Upper lobe of left lung (tissue), 6 donors: ENCODE results near the gene CNP. TPM values are rescaled to one million over a fixed set of nuclear protein-coding genes. Genes with fewer than 3 reads are reported as not detected.

Experiments
- ATAC-seq, 2 donors: fragments of 200-7000 bp; cut with Tn5 transposase; one replicate each; pipeline ENCODE4 v1.9.1; 2022; ENCODE audit warnings: mild to moderate bottlenecking in 2 of 2, moderate library complexity in 2 of 2; ENCODE audit not compliant: low FRiP score in 2 of 2
- DNase-seq, 2 donors: peaks; one replicate each; pipeline ENCODE4 v3.0.0-alpha.2; 2019 to 2020
- H3K27ac ChIP-seq, 4 donors: fragments of 200-600 bp; sonication (generic); one replicate each; pipeline ENCODE4 v1.5.1; 2016 to 2019
- H3K27me3 ChIP-seq, 4 donors: fragments of 200-600 bp; sonication (generic); one replicate each; pipeline ENCODE4 v1.5.1; 2017 to 2019
- H3K36me3 ChIP-seq, 4 donors: fragments of 200-600 bp; sonication (generic); one replicate each; pipeline ENCODE4 v1.5.1; 2016 to 2019
- H3K4me1 ChIP-seq, 4 donors: fragments of 200-600 bp; sonication (generic); one replicate each; pipeline ENCODE4 v1.5.1; 2018 to 2019
- H3K4me3 ChIP-seq, 4 donors: fragments of 200-600 bp; sonication (generic); one replicate each; pipeline ENCODE4 v1.5.1; 2017 to 2019; ENCODE audit warnings: mild to moderate bottlenecking in 2 of 4, moderate library complexity in 1 of 4
- H3K9me3 ChIP-seq, 4 donors: fragments of 200-600 bp; sonication (generic); one replicate each; pipeline ENCODE4 v1.5.1; 2018 to 2019
- EP300 ChIP-seq, 4 donors: sonication (generic); formaldehyde crosslinking; IDR thresholded peaks; one replicate each; pipeline ENCODE4 v1.5.1; 2017; ENCODE audit warnings: antibody characterized with exemption in 4 of 4, control low read depth in 2 of 4
- POLR2A ChIP-seq, 4 donors: fragments of 450-650 bp; IDR thresholded peaks; one replicate each; pipeline ENCODE4 v1.5.1; 2016 to 2017; ENCODE audit warnings: antibody characterized with exemption in 4 of 4, mild to moderate bottlenecking in 2 of 4
- POLR2AphosphoS5 ChIP-seq, 2 donors: sonication (generic); formaldehyde crosslinking; IDR thresholded peaks; one replicate each; pipeline ENCODE4 v1.5.1; 2017; ENCODE audit warnings: antibody characterized with exemption in 2 of 2
- WGBS, 2 donors: methylation state at CpG; one replicate each; pipeline ENCODE4 v1.1.5; 2017 to 2018; 5-methylcytosine and 5-hydroxymethylcytosine counted together
- total RNA-seq, 6 donors: library from RNA; depleted of rRNA in 4 of 6; stranded (reverse); fragments of >200 nt in 4 of 6; gene quantifications; one replicate each; pipeline versions ENCODE4 v1.1.0 to v1.2.1, GENCODE V29; 2016 to 2021
- TF ChIP-seq, protein P1 (sequence below), 6 experiments: fragments of 450-650 bp in 4 of 6; fragments of 200-600 bp in 2 of 6; sonication (generic) in 2 of 6; IDR thresholded peaks; one replicate each; pipeline ENCODE4 v1.5.1; 2016 to 2019; ENCODE audit warnings: antibody characterized with exemption in 6 of 6
- donor health status: DM: no; HTN: no; CAD: no; lungs with moderate emphysema.
- donor health status: DM: no; HTN: yes; CAD: no; lungs with severe emphysema.

Gene CNP
- total RNA-seq, 6 donors from 2014 or later, result 33.4 to 62.3 (median 45.3) TPM

DNA sequence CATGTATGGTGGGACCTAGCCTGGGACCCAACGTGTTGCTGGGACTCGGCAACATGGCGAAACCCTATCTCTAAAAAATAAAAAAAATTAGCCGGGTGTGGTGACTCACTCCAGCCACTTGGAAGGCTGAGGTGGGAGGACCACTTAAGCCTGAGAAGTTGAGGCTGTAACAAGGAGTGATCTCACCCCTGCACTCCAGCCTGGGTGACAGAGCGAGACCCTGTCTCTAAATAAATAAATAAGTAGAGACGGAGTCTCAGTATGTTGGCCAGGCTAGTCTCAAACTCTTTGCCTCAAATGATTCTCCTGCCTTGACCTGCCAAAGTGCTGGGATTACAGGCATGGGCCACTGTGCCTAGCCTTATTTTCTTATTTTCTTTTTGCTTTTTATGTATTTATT lies 10.1 kb upstream of the CNP start:
- H3K27ac ChIP-seq, result no peak overlapping the region
- 89 to 94% methylated on average over 6 of the region's 6 CpGs for whole genome bisulfite sequencing, 2 donors
- no peaks in the 10 kb centered on the region for H3K27me3 ChIP-seq
- H3K4me3 ChIP-seq, result no peak overlapping the region
- no peaks in the 10 kb centered on the region for H3K9me3 ChIP-seq
- no peaks in the 10 kb centered on the region for H3K36me3 ChIP-seq
- no peaks in the 10 kb centered on the region for H3K4me1 ChIP-seq
- no peak for TF ChIP-seq EP300 (IDR thresholded peaks at IDR 0.05)
- no peak for TF ChIP-seq POLR2AphosphoS5 (IDR thresholded peaks at IDR 0.05)
- no peak for TF ChIP-seq POLR2A (IDR thresholded peaks at IDR 0.05)
- TF ChIP-seq, protein P1, sequence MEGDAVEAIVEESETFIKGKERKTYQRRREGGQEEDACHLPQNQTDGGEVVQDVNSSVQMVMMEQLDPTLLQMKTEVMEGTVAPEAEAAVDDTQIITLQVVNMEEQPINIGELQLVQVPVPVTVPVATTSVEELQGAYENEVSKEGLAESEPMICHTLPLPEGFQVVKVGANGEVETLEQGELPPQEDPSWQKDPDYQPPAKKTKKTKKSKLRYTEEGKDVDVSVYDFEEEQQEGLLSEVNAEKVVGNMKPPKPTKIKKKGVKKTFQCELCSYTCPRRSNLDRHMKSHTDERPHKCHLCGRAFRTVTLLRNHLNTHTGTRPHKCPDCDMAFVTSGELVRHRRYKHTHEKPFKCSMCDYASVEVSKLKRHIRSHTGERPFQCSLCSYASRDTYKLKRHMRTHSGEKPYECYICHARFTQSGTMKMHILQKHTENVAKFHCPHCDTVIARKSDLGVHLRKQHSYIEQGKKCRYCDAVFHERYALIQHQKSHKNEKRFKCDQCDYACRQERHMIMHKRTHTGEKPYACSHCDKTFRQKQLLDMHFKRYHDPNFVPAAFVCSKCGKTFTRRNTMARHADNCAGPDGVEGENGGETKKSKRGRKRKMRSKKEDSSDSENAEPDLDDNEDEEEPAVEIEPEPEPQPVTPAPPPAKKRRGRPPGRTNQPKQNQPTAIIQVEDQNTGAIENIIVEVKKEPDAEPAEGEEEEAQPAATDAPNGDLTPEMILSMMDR (IDR thresholded peaks at IDR 0.05), result no peak
- ATAC-seq (no peak), DNase-seq (no peak)

DNA sequence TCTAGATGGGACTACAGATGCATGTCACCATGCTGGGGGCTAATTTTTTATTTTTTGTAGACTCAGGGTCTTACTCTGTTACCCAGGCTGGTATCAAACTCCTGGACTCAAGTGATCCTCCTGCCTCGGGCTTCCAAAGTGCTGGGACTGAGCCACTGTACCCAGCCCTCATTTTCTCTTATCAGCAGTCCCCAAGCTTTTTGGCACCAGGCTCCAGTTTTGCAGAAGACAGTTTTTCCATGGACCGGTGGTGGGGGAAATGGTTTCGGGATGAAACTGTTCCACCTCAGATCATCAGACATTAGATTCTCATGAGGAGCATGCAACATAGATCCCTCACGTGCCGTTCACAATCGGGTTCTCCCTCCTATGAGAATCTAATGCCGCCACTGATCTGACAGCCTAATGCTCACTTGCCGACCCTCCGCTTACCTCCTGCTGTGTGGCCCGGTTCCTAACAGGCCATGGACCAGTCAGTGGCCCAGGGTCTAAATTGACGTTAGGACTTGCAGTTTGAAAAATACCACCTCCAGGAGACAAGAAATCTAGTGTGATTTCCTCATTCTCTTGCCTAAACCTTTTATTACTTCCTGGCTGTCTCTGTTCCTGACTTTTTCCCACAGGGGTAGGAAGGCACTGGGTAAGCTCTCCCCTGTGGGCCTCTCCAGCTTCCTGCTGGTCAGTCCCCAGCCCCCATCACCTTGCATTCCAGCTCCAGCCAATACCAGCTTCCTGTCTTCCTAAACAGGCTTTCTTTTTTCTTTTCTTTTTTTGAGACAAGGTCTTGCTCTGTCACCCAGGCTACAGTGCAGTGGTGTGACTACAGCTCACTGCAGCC lies 9.3 kb upstream of the CNP start:
- no peaks in the 10 kb centered on the region for H3K27me3 ChIP-seq
- DNase-seq, result no peak
- H3K27ac ChIP-seq, result no peak overlapping the region
- H3K36me3 ChIP-seq, result no peaks in the 10 kb centered on the region
- H3K4me1 ChIP-seq, result no peaks in the 10 kb centered on the region
- no peaks in the 10 kb centered on the region for H3K9me3 ChIP-seq
- no peak overlapping the region for H3K4me3 ChIP-seq
- no peak for ATAC-seq
- TF ChIP-seq EP300 (IDR thresholded peaks at IDR 0.05) (no peak), POLR2A (IDR thresholded peaks at IDR 0.05) (no peak), POLR2AphosphoS5 (IDR thresholded peaks at IDR 0.05) (no peak)
- TF ChIP-seq, protein P1 (IDR thresholded peaks at IDR 0.05), result no peak
- WGBS, 2 donors, result 72 to 76% methylated on average over 11 of the region's 11 CpGs

DNA sequence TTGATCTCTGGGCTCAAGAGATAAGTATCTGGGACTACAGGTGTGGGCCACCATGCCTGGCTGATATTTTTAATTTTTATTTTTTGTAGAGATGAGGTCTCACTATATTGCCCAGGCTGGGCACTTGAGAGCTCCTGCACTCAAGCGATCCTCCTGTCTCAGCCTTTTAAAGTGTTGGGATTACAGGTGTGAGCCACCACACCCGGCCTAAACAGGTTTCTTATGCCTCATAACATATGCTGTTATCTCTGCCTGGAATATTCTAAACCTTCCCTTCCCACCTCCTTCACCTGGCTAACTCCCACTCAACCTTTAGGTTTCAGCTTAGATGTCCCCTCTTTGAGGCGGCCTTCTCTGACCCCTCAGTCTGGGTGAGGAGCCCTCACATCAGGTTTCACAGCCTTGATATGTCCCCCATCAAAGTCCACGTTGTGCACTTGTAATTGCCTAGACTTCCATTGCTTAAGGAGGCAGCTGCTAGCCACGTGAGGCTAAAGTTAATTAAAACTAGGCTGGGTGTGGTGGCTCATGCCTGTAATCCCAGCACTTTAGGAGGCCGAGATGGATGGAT lies 8.6 kb upstream of the CNP start:
- no peaks in the 10 kb centered on the region for H3K27me3 ChIP-seq
- TF ChIP-seq POLR2A (IDR thresholded peaks at IDR 0.05), result no peak
- no peak for TF ChIP-seq POLR2AphosphoS5 (IDR thresholded peaks at IDR 0.05)
- TF ChIP-seq, protein P1 (IDR thresholded peaks at IDR 0.05), result no peak
- no peak for TF ChIP-seq EP300 (IDR thresholded peaks at IDR 0.05)
- no peak overlapping the region for H3K27ac ChIP-seq
- no peaks in the 10 kb centered on the region for H3K9me3 ChIP-seq
- no peak overlapping the region for H3K4me3 ChIP-seq
- no peak for ATAC-seq
- no peak for DNase-seq
- no peaks in the 10 kb centered on the region for H3K36me3 ChIP-seq
- WGBS, 2 donors, result 78 to 95% methylated on average over 6 of the region's 6 CpGs
- peaks cover 0 to 4% (median 1%) of the 10 kb centered on the region in 4 donors for H3K4me1 ChIP-seq

DNA sequence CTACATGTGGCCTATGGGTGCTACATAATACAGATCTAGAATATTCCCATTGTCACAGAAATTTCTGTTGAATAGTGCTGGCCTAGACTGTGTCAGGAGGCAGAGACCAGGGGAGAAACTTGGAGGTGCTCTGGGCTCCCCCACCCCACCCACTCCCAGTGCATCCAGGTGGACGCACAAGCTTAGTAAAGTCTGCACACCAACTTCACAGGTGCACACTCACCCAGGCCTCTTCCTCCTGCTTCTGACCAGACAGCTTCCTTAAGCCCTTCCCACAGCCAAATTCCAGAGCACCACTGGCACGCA lies 7.6 kb upstream of the CNP start:
- 50 to 79% methylated on average over 2 of the region's 2 CpGs for WGBS, 2 donors
- no peak overlapping the region for H3K4me3 ChIP-seq

DNA sequence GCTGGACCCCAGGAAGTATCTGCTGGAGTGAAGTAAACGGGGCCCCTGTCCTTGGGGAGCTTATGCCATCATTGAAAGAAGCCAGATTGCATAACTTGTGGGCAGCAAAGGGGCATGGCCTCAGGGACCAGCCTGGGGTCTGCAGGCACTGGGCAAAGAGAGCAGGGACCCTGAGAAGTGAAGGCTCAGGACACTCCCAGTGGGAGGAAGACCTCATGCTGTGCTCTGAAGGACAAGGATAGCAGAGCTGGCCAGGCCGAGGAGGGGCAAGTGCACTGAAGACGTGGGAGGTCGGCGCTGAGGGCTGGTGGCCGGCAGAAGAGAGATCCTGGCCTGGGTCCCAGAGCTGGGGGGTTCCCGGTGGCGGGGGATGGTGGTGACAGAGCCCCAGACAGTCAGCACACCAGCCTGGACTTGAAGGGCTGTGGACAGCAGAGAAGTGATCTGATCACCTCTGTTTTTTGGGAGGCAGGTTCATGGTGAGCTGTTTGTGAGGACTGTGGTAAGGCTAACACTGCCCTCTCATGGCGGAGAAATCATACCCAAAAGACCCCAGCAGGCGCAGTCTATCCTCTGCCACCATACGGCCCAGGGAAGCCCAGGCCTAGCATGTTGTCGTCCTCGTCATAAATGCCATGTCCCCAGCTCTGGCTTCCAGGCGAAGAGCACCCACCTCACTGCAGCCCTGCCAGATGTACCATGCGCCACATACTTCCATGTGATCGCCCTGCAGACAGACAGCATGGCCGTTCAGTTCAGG lies 7.1 kb upstream of the CNP start:
- Histone ChIP-seq H3K27me3 (no peaks in the 10 kb centered on the region), H3K4me1 (peaks cover 0 to 5% (median 2%) of the 10 kb centered on the region in 4 donors), H3K27ac (no peak overlapping the region), H3K4me3 (no peak overlapping the region), H3K36me3 (no peaks in the 10 kb centered on the region), H3K9me3 (no peaks in the 10 kb centered on the region)
- peak; percentile 12 to 35 for ATAC-seq
- peak; percentile 36 to 73 for DNase-seq
- TF ChIP-seq POLR2A (IDR thresholded peaks at IDR 0.05) (no peak), EP300 (IDR thresholded peaks at IDR 0.05) (no peak), POLR2AphosphoS5 (IDR thresholded peaks at IDR 0.05) (no peak)
- TF ChIP-seq, protein P1 (IDR thresholded peaks at IDR 0.05), result peak in 3 of 6 experiments; percentile 12 to 37 (median 34)
- WGBS, 2 donors, result 63 to 68% methylated on average over 13 to 17 of the region's 17 CpGs

More for the DNA sequence above, 7.6 kb upstream of the CNP start:
- TF ChIP-seq POLR2AphosphoS5 (IDR thresholded peaks at IDR 0.05) (no peak), EP300 (IDR thresholded peaks at IDR 0.05) (no peak), POLR2A (IDR thresholded peaks at IDR 0.05) (no peak)
- ATAC-seq (peak in 1 of 2 donors; percentile 28), DNase-seq (no peak)
- H3K9me3 ChIP-seq, result no peaks in the 10 kb centered on the region
- H3K36me3 ChIP-seq, result no peaks in the 10 kb centered on the region
- H3K27ac ChIP-seq, result no peak overlapping the region
- H3K27me3 ChIP-seq, result no peaks in the 10 kb centered on the region
- peaks cover 0 to 5% (median 2%) of the 10 kb centered on the region in 4 donors for H3K4me1 ChIP-seq
